Measurements from ENCODE around the gene CPT1B.
"Not testable (repeated sequence)": the region's sequence is repeated elsewhere in the genome, so short reads cannot be mapped to it uniquely, and the experiment has no call there.

CPT1B gene

DNA sequence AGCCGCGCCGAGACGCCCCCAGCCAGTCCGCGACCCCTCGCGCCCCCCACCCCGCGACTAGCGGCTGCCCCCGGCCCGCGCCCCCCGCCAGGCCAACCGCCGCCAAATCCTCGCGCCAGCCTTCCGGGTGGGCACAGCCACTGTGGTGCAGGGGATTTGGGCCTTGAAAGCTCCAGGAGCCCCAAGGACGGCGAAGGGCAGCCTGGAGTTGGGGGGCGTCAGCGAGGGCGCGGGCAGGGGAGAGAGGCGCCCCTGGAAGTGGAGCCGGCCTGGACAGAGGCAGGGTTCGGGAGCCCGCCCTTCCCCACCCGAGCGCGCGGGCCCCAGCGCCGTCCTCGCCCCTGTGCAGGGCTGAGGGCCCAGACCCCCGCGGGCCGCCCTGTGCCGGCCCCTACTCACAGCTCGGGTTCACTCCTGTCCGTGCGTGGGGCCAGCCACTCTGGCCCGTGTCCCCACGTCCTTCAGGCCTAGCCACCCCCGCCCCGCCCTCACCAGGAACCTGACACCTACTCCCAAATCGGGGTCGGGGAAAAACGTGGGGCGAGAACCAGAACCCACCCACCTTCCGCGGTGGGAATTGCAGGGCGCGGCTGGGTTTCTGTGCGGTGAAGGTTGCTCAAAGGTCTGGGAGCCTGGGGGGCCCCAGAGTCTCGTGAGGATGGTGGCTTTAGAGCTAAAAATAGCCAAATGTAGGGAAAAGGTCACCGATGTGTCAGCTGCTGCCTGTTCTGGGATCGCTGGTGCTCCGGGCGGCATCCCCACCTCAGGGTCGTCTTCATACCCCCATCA, at the start of gene CPT1B:
Gene CPT1B, minus strand, starts transcription at position 441 of the 789 bp plus-strand sequence. CDS start 512 bp downstream, outside the sequence.
- DNase-seq: no peak

DNA sequence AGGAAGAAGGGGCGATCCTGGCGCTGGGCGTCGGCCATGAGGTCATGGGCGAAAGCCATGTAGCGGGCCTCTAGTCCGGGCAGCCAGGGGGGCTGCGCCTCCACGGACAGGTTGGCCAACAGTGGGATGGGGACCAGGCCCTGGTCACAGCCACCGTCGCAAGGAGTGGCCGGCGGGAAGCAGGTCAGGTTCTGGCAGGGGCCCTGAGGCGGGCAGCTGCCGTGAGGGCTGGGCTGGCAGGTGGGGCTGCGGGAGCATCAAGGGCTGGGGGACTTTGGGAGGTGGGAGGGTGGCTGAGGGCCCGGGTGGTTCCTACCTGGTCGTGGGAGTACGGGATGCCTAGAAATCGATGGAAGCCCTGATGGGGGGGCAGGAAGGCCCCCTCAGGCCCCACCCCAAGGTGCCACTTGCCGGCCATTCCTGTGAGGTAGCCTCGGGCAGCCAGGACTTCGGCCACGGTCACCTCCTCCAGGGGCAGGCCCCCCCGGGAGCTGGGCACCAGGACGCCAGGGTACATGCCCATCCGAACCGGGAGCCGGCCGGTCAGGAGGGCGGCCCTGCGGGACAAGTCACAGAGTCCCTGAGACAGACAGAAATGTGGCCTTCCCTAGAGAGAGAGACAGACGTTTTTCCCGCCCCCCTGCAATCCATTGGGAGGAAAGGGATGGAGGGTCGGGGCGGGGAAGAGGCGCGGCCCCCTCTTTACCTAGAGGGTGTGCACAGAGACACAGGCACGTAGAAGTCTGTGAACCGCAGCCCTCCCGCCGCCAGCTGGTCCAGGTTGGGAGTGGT, 48.8 kb upstream of the CPT1B start:
- no peak for DNase-seq

DNA sequence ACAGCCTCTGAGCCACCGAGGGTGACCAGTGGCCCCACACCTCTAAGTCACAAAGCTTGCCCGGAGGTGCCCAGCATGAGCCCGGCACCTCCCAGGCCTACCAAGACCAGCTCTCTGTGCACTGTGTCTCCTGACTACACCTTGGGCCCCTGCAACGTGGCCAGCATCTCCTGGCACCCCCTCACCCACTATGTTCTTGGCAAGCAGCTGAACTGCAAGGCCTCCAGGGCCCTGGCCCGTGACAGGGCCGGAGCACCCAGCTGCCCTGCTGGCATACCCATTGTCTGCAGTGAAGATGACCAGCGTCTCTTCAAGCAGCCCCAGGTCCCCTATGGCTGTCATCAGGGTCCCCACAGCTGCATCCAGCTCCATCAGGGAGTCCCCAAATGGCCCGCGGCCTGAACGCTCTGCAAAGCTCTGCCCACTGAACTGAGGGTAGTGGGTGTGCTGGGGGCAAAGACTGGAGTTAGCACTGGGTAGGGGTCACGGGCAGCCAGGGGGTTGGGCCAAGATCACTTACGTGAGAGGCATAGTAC, 48.2 kb upstream of the CPT1B start:
- DNase-seq: no peak

DNA sequence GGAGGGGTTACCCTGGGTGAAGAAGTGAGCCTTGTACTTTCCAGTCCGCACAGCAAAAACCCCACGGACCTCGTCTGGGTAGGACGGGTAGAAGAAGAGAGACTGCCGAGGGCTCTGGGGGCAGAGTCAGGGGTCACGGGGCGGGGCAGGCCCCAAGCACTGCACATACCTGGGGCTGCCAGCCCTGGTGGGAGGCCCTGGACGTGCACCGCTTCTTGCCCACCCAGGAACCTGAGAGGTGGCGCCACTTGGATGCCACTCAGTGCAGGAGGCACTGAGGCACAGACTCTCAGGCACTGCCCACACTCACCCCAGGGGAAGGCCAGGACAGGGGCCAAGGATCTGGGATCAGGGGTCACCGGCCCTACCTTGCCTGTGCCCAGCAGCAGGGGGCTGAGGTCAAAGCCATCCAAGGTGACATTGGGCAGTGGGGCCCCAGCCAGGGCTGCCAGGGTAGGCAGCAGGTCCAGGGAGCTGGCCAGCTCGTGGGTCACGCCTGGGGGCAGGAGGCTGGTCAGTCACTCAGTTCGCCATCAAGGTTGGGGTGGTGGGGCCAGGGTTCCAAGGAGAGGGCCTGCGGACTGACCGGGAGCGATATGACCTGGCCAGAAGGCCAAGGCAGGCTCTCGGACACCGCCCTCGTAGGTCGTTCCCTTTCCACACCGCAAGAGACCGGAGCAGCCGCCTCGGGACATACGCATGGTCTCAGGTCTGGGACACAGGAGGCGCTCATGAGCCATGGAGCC, 47.5 kb upstream of the CPT1B start:
- no peak for DNase-seq

DNA sequence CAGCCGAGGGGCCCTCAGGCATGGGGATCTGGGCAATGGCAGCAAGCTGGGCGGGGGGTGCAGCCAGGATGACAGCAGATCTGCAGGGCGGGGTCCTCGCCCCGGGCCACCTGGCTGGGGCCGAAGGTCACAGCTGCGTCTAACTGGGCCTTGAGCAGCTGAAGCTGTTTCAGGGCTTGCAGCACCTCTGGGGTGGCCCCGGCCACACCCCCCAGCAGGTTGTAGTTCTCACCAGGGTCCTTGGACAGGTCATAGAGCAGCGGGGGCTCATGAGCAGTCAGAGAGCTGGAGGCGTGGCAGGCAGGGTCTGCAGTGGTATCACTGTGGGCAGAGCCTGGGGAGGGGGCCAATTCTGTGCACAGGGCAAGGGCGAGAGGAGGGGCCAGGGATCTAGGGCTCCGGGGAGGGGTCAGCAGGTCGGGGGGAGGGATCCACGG, 46.9 kb upstream of the CPT1B start:
- DNase-seq: no peak

DNA sequence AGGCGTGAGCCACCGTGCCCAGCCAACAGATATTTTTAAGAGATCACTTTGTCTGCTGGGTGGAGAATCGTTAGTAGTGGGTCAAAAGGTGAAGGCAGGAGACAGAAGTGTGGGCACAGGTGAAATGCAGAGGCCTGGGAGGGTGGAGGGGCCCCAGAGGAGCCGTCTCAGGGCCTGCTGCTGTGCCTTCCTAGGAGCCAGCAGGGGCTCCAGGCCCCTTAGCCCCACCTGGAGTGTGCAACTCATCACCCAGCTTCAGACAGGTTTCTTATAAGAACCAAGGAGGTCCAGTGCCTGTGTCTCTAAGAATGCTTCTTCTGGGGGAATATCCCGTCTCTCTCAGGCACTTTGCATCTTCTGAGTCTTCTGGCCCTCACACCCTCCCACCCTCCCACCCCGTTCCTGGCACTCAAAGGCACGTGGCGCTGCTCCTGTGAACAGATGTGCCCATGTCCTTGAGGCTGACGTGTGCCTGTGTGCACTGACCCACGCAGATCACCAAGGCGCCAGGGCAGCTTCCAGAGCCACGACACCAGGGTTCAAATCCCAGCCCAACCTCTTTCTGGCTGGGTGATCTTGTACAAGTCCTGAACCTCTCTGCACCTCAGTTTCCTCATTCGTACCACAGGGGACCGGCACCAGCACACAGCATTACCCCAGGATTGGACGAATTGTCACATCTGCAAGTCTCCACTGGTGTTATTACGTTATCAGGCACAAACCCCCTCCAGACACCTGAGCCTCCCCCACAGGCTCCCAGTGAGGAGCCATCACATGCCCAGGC, 46.3 kb upstream of the CPT1B start:
- DNase-seq: no peak

DNA sequence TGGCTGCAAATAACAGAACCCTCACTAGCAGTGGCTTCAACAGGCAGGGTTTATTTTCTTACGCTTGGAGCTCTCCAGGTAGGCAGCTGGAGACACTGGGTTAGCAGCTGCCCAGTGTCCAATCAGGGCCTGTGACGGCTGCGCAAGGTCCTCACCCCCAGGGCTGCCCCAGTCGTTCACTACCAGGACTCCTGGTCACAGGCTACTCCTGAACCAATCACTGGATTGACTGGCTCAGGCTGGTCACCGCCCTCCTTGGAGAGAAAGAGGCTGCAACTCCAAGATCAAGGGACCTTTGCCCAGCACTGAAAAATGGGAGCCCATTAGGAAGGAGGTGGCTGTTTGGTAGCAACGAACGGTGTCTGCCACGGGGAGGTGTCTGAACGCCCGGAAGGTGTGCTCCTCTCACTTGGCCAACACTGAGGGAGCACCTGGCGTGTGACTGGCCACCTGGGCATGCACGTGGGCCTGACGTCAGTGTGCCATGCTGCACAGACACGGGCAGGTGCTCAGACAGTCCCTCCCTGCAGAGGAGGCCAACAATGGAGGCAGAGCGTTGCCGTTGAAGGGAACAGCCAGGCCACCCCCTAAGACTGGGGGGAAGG, 44.6 kb upstream of the CPT1B start:
- DNase-seq: peak; percentile 57

DNA sequence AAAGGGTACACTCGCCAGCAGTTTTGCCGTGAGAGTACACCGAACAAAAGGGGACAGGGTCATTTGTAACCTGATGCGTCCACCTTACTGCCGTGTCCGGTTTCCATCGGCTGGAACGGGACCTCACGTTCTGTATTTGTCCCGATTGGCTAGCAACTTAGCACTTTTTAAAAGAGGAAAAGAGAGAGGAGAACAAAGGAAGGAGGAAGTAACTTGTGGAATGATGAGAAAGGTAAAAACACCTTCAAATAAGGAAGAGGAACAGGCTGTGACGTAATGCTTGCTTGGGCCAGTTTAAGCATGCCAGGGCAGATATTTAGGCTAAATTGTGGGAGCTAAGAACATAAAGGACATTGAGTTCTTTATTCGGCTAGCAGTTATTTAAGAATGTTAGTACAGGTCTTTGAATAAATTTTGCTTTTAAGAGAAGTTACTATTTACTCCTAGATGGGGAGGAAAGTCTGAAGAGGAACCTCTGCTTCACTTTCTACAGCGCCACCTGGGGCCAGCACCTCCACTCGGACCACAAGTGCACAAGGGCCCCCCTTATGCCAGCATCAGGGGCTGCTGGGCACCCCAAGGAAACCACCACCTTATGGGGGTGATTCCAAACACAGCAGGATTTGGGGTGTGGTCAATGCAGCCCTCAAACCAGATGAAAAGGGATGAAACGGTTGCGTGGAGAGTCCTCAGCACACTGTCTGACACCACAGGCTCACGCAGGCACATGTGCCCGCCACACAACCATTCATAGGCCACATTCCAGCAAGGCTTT, 43.9 kb upstream of the CPT1B start:
- peak; percentile 19 for DNase-seq

DNA sequence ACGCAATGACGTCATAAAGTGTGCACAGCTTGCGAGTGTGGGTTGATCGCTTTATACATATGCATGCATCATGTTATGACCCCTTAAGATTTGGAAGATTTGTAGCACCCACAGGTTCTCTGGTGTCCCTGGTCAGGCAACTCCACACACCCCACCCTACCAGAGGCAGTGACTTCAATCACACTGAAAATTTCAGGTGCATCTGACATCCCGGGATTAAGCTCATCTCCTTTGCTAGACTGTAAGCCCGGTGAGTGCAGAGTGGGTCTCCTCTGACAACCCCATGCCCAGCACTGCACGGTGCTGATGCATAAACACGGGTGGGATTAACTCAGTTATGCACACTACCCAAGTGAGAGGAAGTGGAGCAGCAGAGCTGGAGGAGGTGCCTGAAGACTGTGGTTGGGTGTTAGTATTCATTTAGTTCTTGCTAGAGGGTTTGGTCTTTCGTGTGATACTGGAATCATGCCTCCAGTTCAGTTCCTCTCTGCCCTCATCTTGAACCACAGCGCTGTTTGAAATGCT, 43.2 kb upstream of the CPT1B start:
- peak; percentile 18 for DNase-seq

DNA sequence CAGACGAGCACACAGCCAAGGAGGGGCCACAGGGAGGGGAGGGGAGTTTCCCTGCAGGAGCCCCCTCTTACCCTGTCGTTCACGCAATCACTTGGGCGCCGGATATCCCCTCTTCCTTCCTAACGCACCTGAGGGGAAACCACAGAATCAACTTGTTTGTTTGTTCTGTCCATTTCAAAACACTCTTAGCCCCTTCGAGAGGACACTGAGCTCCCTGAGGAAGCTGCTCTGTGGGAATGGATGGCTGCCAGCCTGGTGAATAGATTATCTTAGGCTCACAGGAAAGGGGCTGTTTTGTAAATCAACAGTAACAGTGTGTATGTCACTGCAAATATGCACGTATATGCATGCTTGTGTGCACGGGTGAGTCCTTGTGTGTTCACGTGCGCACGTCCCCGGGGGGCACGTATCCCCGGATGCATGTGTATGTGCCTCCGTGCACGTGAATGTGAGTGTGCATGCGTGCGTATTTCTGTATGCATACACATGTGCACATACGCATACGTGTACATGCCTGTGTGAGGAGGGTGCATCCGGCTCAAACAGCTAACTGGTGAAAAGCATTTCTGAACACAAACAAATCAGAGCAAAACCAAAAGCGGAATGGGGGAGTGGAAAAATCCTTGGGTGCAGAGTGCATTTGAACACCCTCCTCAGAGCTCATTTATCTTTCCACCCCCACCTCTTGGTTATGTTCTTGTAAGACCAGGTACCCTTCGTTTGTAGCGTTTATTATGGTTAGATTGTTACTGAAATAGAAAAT, 42.5 kb upstream of the CPT1B start:
- DNase-seq: peak; percentile 36

DNA sequence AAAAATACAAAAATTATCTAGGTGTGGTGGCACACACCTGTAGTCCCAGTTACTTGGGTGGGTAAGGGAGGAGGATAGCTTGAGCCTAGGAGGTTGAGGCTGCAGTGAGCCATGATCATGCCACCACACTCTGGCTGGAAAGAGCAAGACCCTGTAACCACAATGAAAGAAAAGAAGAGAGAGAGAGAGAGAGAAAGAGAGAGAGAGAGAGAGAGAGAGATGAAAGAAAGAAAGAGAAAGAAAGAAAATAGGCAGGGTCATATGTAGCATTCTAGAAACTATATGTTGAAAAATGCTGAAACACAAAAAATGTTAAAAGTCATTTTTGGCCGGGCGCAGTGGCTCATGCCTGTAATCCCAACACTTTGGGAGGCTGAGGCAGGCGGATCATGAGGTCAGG, 36.1 kb upstream of the CPT1B start:
- not testable (repeated sequence) for DNase-seq

DNA sequence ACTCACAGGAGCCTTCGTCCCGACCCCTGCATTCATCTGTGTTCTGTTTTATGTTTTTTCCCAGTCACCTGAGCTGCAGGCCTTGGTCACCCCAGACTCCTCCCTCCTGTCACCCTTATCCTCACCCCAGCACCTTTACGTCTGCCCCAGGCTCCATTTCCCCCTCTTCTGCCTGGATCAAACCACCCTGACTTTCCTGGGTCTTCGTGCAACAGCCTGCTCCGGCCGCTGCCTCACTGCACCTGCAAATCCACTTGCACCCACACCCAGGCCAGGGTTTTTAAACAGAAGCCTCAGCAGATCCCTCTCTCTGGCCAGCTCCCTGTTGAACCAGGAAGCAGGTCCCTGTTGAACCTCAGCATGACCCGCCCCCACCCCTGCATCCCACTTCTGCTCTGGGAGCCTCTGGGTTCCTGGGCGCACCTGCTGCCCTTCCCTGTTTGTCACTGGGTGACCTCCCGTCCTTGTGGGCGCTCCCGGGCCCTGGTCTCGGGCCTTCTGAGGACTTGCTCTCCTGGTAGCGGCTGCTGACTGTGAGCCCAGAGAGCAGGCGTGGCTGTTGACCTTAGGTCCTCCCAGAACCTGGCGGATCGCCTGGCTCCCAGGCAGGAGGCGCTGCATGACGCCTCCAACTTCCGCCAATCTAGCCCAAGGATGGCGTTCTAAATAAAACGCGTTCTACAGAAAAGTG, 35.2 kb upstream of the CPT1B start:
- no peak for DNase-seq

DNA sequence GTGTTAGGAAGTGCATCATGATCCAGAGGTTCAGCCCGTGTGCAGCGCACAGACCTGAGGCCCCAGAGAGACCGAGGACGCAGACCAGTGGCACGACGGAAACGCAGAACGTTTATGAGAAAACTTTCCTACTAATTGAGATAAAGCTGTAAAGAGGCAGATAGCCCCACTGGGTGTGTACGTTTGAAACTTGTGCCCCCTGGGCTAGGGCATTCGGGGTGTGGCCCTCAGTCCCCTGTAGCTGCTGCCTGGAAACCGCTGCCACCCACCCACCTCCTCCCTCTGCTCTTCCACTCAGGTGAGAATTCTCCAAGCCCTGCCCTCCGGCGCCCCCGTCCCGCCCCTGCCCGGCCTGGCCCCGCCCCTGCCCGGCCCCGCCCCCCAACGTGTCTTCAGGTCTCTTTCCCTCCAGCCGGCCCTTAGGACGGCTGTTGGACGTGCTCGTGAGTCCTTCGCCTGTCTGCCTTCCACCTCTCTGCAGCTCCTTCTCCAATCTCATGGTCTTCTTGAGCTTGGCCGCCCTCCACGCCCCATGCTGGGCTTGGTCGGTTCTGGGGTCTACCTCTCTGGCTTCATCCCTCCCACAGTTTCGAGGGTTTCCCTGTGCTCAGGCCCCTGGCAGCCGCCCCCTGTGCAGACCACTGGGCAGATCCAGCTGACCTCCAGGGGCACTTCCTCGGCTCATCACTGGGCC, 34.4 kb upstream of the CPT1B start:
- no peak for DNase-seq

DNA sequence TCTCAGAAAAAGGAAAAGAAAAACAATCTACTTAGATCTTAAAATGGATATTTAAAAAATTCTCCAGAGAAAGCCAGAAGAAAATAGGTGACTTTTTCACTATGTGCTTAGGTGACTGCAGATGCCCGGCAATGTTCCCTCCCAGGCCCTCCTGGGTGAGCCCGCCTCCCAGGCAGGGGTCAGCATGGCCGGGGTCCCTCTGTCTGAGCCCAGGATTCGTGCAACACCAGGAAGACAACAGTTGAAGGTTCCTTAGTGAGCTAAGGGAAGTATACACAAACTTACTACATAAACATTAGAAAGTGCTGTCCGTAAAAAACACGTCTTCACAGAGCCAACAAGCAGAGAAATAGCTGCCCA, 33.9 kb upstream of the CPT1B start:
- DNase-seq: no peak

DNA sequence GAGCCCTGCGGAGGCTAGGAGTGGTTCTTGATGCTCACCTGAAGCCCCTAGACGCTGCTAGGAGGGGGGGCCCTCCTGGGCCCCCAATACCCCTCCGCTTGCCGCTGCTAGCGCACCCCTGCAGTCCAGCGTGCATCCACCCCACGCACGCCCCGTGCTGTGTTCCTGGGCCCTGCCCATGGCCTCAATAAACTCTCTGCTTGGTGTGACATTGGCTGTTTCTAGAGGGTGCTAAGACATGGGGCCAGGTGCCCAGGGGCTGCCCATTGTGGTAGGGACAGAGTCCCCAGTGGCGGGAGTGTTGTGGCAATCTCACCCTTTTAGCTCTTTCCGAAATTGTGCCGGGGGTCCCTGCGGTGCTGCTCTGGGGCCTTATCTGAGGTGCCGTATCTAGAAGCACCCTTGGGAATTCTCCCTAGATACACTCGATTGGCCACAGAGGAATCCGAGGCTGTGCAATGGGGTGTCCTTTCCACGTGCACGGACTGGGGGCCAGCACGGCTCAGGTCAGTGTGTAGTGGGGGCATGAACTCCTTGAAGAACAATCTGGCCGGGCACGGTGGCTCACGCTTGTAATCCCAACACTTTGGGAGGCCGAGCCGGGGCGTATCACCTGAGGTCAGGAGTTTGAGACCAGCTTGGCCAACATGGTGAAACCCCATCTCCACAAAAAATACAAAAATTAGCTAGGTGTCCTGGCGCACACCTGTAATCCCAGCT, 33.3 kb upstream of the CPT1B start:
- DNase-seq: no peak

DNA sequence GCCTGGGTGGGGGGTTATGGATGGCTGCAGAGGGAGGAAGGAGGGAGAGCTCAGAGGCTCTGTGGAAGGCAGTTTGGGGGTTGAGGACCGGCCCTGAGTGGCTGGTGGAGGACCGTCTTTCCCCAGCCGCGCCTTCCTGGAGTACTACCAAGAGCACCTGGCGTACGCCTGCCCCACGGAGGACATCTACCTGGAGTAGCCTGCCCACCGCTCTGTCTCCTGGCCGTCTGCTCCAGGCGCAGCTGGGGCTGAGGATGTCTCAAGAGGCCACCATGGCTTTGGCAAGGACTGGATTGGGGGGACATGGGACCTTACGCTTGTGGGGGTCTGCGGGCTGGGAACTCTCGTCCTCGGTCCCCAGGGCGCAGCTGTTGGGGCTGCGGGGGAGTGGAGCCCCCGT, 32.4 kb upstream of the CPT1B start:
- DNase-seq: no peak

DNA sequence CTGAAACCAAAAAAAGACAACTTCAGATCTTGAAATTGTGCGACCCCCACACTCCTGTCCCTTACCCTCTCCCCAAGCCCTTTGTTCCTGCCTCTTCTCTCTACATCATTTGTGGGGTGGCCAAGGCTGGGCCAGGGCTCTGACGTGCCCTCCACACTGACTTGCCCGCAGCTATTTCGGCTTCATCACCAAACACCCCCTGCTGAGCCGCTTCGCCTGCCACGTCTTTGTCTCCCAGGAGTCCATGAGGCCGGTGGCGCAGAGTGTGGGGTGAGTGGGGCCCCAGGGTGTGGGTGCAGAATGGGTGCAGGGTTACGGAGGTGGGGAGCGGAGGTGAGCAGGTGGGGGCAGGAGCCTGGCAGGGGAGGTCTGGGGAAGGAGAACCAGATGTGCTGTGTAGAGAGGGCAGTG, 31.8 kb upstream of the CPT1B start:
- no peak for DNase-seq

DNA sequence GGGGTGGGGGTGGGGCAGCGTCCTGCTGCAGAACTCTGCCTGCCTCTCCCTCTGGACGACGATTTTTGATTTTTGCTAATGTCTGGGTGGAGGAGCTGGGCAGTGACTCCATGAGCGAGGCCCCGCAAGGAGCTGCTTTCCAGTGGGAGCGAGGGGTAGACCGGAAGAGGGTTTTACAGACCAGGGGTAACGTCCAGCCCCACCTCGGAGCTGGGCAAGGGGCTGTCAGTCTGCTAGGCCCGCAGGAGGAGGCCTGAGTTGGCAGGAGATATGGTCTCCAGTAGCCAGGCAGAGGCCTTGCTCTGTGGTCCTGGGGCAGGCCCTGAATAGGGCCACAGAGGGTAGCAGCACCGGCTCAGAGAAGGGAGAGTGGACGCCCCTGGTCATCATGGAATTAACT, 31.4 kb upstream of the CPT1B start:
- no peak for DNase-seq

All from DMS79 treated with DMSO at 0.1 percent for 48 hours (cell line).